HG02623 (cell line): Measurements from ENCODE around the gene USP1.
A peak's percentile ranks its signal among the peaks of the same experiment; 100 is the strongest.

Experiments
- ATAC-seq: cut with Tn5 transposase; IDR thresholded peaks from one replicate; pipeline ENCODE4 v1.9.1; 2021; ENCODE audit warnings: moderate library complexity; ENCODE audit not compliant: unreplicated experiment

USP1 gene, protein sequence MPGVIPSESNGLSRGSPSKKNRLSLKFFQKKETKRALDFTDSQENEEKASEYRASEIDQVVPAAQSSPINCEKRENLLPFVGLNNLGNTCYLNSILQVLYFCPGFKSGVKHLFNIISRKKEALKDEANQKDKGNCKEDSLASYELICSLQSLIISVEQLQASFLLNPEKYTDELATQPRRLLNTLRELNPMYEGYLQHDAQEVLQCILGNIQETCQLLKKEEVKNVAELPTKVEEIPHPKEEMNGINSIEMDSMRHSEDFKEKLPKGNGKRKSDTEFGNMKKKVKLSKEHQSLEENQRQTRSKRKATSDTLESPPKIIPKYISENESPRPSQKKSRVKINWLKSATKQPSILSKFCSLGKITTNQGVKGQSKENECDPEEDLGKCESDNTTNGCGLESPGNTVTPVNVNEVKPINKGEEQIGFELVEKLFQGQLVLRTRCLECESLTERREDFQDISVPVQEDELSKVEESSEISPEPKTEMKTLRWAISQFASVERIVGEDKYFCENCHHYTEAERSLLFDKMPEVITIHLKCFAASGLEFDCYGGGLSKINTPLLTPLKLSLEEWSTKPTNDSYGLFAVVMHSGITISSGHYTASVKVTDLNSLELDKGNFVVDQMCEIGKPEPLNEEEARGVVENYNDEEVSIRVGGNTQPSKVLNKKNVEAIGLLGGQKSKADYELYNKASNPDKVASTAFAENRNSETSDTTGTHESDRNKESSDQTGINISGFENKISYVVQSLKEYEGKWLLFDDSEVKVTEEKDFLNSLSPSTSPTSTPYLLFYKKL

GRCh38 chr1:62436466-62437272, at the start of gene USP1:
Gene USP1, plus strand, starts transcription at chr1:62437049. Its CDS starts 2,819 bp downstream, at chr1:62439868.
- peak; percentile 76 for ATAC-seq

- no peak for ATAC-seq
Measured at GRCh38 chr1:62389531-62389930, 47.3 kb upstream of the USP1 start.

GRCh38 chr1:62390071-62390470, 46.8 kb upstream of the USP1 start:
- no peak for ATAC-seq

DNA sequence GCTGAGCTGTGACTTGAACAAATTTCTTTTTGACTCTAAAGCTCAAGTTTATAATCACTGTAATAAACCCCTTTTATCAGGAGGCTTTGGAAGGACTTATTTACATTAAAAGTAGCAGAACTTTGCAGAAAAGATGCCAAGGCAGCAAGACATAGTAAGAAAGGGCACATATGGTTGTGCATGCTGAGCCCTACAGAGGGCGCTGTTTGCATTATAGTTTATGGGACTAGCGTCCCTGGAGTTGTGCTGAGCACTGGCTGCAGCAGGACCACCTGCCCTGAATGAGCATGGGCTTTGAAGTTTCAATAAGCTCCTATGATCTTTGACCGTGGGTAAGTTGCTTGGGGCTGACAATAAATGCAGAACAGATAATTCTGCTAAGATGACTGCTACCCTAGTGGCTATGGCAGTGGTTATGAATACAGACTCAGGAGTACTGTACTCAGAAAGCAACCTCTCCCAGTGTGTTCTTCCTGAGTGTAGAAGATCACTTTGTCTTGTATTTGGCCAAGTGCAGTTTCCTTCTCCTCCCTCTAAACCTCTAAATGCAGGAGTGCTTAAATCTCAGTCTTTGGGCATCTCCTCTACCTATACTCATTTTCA, 45.4 kb upstream of the USP1 start:
- no peak for ATAC-seq

DNA sequence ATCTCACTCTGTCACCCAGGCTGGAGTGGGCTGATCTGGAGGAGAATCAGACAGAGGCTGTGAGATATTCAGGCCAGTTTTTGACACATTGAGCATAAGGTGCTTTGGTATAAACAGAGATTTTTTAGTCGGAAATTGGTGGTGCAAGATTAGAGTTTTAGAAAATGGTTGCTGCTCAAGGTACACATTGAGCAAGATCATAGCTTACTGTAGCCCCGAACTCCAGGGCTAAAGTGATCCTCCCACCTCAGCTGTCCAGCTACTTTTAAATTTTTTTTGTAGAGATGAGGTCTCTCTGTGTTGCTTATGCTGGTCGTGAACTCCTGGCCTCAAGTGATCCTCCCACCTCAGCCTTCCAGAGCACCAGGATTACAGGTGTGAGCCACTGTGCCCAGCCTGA, 43.9 kb upstream of the USP1 start:
- ATAC-seq: no peak

DNA sequence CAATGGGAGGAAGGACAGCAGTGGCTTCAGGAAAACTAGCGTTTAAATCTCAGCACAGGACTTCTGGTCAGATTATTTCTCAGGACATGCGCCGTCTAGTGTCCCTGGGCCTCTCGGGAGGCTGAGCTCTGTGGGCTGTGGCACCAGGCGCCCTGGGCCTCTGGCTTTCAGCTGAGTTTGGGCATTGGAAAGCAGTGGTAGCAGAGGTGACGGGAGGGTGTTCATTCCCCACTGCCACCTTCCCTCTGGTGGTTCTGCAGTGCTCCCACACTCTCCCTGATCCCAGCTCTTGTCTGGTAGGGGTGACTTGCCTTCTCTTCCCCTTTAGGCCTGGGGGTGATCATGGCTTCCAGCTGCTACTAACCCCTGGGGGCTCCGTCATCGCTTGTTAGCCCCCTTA, 42.2 kb upstream of the USP1 start:
- no peak for ATAC-seq

DNA sequence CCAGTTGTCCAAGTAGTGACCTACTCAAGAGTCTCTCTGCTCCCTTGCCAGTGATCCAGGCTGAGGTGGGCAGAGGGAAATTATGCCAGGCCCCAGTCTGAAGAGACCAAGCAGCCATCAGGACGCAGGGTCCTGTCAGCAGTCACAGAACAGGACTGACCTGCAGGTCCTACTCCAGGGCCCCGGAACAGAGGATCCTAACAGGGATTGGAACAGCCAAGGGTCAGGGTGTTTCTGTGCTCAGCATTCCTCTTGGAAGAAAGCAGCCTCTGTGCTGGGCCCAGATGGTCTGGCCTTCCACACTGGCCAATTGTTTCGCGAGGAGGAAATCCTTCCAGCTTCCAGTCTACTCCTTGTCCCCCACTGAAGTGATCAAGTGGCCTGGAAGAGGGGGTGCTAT, 41.6 kb upstream of the USP1 start:
- ATAC-seq: no peak

DNA sequence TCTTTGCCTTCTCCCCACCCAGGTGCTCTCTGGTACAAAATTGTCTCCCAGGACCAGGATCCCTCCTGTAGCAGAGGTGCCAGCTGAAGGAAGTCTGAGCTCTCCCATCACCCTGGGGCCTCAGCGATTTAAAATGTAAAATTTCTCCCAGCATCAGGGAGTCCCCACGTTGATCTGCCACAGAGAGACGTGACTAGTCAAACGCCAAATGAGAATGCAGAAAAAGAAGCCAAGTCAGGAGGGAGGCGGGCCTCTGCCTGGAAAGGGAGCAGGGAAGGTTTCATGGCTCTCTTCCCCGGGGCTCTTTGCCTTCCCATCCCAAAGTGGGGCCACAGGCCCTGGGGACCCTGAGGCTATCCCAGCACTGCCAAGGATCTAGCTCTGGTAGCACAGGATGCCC, 40.0 kb upstream of the USP1 start:
- ATAC-seq: no peak

- ATAC-seq: no peak
Measured at GRCh38 chr1:62397301-62397700, 39.5 kb upstream of the USP1 start.

DNA sequence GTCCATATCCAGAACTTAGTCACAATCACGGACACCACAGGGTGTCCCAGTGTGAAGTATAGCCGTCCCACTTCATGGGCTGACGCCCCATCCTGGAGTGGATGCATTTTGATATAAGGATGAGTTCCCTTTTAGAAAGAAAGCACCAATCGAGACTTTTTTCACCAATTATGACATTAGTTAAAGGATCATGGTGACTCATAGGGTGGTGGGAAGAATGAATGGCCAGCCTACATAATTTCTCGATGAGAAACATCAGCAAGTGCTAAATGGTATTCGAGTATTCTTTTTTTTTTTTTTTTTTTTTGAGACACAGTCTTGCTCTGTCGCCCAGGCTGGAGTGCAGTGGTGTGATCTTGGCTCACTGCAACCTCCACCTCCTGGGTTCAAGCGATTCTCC, 38.5 kb upstream of the USP1 start:
- no peak for ATAC-seq

GRCh38 chr1:62401034-62401760, 35.7 kb upstream of the USP1 start:
- ATAC-seq: no peak

DNA sequence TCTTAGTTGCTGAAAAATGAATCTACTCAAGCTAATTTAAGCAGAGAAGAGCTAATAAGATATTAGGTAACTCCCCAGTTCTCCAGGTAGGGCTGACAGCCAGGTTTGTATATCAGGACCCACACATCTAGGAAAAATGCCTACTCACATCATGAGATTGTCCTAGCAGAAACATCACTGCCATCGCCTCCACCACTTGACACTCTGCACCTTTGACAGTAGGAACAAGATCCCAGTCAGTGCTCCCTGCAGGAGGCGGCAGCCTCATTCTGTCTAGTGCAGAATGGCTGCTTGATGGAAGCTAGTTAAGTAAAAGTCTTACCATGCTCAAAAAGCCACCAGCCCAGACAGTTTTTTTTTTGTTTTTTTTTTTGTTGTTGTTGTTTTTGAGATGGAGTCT, 31.6 kb upstream of the USP1 start:
- no peak for ATAC-seq

GRCh38 chr1:62406576-62406975, 30.3 kb upstream of the USP1 start:
- no peak for ATAC-seq

DNA sequence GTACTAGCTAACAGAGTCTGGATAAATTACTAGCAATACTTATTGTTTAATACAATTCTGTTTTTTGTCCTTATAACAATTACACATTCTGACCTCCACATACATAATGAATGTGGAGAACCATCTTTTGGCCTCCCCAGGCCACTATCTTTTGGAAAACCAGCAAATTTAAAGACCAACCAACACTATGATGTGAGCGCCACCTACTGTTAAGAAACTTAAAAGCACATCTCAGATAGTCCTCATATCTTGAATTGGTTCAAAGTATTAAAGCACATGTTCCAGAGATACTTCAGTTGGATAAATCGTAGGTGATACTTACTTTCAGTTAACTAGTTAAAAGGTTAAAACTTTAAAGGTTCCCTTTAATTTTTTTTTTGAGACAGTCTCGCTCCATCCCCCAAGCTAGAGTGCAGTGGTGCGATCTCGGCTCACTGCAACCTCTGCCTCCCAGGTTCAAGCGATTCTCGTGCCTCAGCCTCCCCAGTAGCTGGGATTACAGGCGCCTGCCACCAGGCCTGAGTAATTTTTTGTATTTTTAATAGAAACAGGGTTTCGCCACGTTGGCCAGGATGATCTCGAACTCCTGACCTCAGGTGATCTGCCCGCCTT, 29.3 kb upstream of the USP1 start:
- ATAC-seq: no peak

GRCh38 chr1:62415687-62416086, 21.2 kb upstream of the USP1 start:
- ATAC-seq: no peak

- no peak for ATAC-seq
Measured at GRCh38 chr1:62417351-62417999, 19.4 kb upstream of the USP1 start.

GRCh38 chr1:62420214-62420613, 16.6 kb upstream of the USP1 start:
- ATAC-seq: no peak

DNA sequence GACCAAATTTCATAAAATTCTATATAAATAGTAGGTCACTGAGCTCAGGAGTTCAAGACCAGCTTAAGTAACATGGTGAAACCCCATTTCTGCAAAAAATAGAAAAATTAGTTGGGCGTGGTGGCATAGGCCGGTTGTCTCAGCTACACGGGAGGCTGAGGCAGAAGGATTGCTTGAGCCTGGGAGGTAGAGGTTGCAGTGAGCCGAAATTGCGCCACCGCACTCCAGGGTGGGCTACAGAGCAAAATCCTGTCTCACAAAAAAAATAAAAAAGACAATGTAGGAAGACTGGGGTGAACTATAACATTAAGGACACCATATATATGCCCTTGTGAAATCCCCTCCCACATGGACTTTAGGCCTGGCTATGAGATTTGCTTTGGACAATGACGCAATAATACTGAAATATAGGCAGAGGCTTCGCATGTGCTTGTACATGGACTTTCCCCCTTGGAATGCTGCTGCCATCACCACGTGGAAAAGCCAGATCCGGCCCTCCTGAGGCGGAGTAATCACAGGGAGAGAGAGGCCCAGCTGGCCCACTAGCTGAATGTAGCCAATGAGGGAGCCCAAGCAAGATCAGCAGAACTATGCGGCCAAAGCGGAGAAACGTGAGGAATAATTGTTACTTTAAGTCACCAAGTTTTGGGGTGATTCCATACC, 13.1 kb upstream of the USP1 start:
- ATAC-seq: no peak

- no peak for ATAC-seq
Measured at GRCh38 chr1:62424411-62424810, 12.4 kb upstream of the USP1 start.
